HG03342 (cell line): ENCODE measurements around the gene TEX2.
A peak's percentile ranks its signal among the peaks of the same experiment; 100 is the strongest.
"Not testable (repeated sequence)": the region's sequence is repeated elsewhere in the genome, so short reads cannot be mapped to it uniquely, and the experiment has no call there.

Experiments used
- ATAC-seq: cut with Tn5 transposase; IDR thresholded peaks from one replicate; pipeline ENCODE4 v1.9.1; 2021; ENCODE audit warnings: mild to moderate bottlenecking, moderate library complexity; ENCODE audit not compliant: unreplicated experiment

TEX2 gene

DNA sequence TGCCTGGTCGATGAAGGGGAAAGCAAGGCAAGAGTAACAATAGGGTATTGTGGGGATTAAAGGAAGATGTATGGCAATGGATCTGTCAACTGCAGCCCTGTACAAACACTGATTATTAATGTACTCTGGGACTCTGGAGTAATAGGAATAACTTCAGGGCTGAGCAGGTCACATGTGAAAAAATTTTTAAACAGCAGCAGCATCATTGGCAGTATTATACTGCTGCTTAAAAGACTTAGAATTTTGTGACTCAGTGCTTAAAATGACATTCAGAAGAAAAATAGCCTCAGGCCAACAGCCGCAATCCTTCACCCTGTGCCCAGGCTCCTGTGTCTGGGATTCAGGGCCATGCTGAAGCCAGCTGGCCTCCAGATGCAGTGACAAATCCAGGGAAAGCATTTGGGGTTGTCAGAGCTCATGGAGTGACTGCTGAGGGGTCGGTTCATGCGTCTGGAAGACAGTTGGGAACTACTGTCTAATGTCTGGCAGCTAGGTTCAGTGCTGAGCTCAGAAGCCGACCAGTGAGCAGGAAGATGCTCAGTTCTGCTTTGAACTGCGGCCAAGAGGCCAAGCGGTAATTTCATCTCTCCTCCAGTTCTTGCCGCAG is 22.2 kb downstream of the TEX2 start:
- ATAC-seq, result no peak

DNA sequence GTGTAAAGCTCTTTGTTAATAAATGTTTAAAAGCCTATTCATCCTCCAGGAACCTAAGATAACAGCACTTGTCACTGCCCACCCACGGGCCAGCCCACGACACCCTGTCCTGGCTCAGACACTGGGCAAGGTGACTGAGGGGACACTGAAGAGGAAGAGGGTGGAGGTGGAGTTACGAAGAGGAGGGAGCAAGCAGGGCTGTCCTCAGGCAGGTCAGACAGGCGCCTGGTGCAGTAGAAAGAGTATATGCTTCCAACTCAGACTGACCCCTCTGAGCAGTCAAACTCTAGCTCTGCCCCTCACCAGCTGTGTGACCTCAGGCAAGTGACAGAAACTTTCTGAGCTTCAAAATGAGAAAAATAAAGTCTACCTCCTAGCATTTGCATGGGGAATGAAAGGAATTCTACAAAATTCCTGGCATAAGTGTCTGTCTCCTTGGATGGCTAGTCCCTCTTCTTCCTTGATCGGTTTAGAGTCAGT is 22.8 kb downstream of the TEX2 start:
- ATAC-seq, result no peak

DNA sequence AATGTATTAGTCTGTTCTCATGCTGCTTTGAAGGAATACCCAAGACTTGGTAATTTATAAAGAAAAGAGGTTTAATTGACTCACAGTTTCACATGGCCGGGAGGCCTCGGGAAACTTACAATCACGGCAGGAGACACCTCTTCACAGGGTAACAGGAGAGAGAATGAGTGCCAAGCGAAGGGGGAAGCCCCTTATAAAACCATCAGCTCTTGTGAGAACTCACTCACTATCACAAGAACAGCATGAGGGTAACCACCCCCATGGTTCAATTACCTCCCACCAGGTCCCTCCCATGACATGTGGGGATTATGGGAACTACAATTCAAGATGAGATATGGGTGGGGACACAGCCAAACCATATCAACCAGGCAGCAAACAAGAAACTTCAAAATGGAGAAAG is 24.6 kb downstream of the TEX2 start:
- not testable (repeated sequence) for ATAC-seq

DNA sequence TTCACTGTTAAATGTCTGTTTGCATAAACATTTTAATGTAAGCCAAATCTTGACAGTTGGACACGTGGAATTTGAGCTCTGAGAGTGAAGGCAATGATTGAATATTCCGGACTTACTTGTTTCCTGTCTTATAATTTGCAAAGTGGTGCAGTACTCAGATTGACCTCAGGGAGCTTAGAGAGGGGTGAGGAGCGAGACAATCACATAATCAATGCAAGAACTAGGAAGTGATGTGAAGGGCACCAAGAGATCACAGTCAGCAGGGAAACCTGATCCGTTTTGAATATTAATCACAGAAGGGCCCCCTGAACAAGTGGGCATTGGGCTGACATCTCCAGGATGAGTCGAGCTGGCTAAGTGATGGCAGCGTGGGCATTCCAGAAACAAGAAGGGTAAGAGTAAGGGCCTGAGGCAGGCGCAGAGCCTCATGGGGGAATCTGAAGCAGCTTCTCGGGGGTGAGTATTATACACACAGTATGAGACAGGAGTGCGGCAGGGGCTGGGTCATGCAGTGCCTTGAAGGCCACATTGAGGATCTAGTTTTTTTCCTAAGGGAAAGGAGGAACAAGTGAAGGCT is 26.1 kb downstream of the TEX2 start:
- no peak for ATAC-seq

DNA sequence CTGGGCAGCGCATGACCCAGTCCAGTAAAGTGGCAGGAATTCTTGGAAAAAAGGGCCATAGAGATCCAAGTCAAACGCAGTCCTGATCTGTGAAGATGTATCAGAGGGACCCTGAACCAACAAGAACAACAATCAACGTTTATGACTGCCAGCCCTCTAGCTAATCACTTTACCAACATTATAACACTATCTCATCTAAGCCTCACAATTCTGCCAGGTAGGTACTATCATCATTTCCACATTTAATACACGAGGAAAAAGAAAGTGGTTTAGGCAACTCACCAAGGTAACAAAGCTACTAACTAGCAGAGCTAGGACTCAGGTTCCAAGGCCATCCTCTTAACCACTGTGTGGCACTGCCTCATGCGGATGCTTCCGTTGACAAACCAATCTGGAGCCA is 28.1 kb downstream of the TEX2 start:
- ATAC-seq, result no peak

DNA sequence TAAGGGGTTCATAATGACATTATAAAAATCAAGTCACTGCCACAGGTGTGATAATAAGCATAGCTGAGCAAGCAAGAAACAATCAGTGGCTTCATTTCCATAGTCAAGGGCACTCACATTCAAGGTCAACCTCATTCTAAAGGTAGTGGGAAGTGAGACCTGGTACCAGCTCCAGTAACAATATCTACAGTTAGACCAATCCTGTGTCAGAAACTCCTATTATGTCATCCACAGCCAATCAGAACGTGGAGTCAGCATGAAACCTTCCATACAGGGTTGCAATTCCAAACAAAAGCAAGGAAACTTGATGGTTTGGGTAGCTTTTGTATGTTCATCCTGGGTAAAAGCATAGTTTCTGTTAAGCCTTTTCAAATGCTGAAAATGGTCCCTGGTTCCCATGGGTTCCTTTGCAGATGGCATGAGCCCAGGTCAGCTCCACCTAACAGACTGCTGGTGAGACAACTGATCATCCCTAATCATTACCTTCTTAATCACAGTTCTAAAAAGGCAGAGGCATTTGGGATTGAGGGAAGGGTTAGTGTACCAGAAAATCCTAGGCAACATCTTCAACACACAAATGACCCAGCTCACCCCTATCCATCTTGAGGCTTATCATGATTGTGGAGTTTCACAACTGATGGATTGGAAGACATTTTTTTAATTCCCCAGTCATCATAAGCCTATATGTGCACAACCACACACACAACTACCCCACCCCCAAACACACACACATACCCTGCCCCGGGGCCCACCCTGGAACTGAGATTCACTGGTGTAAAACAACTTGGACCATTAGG is 30.4 kb downstream of the TEX2 start:
- no peak for ATAC-seq

DNA sequence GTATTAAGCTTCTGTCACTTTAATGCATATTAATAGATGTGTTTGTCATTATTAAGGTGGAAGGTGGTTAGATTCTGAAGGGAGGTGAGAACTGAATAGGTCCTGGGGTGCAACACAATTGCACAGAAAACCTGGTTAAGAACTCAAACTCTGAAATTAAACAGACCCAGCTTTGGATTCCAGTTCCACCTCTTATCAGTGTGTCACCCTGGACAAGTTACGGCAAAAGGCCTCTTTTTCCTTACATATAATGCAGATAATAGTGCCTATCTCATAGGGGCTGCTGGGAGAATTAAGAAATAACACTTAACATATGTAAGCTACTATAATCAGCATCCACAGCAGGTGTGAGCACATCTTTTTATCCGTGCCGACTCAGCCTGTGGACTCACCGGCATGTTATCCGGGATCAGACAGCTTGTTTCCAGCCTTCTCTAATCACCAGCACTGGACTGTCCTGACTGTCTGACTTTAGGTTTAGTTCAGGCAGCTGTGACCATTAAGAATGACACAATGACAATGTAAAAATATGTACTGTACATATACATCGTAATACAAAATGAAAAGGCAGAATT is 31.4 kb downstream of the TEX2 start:
- ATAC-seq, result no peak

DNA sequence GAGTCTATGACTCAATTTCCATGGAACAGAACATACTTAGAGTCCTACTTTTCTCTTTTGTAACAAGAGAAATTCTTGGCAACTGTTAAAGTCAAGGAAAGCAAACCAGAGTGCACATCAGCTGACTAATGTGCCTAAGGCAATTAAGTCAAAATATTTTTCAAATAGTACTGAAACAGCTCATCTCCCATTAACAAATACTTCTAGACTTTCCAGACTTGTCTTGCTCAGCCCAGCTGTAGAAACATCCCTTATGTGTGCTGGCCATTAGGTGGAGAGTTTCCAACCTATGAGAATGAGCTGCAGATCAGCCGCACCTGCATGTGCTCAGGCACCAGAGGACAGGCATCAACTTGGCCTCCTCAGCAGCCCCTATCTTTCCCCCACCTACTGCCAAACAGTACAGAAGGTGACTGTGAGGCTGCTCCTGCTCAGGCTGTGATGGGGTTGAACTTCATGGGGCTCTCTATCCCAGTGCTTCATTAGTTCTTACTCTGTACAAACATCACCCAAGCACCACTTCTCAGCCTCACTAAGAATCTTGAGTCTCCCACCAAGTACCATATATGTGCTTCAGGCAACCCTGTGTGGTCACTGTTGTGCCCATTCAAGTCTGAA is 32.2 kb downstream of the TEX2 start:
- ATAC-seq, result no peak

DNA sequence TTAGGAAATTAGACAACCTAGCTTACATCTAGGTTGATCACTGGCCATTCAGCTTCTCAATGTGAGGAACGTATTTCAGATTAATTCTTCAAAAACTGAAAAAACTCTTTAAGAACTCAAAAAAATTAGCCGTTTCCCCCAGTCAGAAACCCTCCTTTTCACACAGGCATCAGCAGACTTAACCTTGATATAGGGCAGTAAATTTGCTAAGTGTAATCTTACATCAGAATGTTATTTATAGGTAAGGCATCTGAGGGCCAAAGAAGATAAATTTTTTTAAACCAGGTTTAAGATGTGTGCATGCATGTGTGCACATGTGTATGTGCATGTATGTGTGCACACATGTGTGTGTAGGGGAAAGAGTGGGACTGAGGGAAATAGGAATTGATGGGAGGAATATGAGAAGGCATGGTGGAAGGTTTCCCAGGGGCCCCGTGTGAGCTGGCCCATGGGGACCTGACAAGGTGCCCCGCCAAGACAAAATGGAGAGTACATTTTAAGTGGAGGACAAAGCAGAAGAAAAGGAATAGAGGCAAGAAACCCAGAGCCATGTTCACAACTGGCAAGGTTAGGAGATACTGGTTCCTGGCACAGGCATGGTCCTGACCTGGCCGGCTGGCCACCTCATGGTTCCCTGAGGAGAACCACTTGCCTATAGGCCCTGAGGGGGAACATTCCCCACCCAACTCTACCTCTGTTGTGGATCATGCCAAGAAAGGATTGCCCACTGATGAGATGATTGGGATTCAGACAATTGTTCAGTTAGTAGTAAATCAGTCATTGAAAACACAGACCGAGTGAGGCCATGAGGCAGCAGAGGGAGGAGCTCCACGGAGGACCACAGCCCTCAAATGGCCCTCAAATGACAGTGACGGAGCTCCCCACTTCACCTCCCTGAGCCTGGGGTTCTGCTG is 33.0 kb downstream of the TEX2 start:
- ATAC-seq, result no peak

DNA sequence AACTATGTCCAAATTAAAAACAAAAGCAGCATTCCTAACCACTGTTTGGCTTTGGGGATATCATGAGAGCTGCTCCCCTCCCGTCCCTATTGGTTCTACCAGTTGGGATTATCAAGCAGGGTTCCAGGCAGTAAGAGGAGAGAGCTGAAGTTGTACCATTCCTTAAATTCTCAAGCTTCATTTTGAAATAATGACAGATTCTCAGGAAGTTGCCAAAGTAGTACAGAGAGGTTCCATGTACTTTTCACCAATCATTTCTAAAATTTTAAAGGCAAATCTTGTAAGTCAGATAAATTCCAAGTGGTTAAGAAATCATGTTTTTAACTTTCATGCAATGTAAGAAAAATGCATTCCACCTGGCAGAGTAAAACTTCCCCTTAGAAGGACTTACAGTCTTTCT is 36.9 kb downstream of the TEX2 start:
- no peak for ATAC-seq

DNA sequence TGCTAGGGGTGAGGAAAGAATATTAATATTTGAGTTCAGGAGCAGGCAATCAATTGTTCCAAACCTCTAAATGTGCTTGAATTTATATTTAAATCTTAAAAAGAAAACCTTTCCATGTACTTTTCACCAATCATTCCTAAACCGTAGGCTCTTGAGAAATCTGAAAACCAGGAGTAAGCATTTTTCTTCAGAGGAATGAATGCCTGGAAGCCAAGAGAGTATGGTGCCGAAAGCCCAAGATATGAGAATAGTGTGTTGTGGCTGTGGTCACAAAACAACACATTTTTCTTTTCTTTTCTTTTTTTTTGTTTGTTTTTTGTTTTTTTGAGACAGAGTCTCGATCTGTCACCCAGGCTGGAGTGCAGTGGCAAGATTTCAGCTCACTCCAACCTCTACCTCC is 37.6 kb downstream of the TEX2 start:
- ATAC-seq, result no peak

DNA sequence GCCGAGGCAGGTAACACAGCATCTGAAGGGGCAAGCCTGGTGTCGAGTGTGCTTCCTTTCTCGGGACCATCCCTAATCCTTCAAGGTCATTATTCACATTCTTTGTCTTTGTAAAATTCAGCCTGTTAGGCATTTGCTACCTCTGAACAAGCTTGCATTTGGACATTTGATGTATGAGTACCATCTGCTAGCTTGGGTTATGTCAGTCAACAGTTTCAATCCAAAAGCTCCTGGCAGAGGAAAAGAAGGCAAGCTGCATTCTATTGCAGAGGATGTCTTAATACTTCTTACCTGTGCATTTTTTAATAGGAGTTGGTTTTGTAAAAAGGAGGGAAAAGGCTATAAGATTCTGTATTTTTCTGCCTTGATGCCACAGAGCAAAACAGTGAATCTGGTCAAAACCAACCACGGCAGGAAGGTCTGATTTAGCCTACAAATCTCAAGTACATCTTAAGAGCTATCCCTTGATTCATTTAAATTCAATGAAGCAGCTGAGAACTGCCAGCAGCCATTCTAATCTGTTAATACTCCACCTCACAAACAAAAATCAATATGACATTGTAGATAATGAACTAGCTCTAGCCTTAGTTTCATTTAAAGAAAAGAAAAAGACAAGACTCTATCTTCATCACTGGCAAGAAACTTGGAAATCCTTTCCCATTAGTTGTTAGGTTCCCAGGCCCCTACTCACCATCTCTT is 39.0 kb downstream of the TEX2 start:
- ATAC-seq, result no peak

DNA sequence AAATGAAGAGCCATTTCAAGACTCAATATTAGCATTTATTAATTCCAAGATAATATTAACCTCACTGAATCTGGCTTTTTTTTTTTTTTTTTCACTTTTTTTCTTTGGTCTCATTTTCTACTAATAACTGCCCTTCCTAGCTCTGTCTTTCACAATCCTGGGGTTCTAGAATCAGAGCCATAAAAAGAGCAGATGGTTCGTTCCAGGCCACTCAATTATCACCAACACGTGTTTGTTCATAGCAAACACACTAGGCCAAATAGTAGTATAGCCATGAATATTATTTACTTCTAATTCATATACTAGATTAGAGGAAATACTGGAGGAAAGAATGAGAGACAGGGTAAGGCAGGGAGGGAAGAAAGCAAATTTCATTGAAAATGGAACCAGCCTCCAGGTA is 39.8 kb downstream of the TEX2 start:
- no peak for ATAC-seq

DNA sequence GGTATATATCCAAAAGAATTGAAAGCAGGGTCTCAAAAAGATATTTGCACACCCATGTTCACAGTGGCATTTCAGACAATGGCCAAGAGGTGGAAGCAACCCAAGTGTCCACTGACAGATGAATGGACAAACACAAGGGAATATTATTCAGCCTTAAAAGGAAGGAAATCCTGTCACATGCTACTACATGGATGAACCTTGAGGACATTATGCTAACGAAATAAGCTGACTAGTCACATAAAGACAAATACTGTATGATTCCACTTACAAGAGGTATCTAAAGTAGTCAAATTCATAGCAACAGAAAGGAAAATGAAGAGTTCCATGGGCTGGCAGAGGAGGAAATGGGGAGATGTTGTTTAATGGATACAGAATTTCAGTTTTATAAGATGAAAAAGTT is 41.4 kb downstream of the TEX2 start:
- no peak for ATAC-seq

DNA sequence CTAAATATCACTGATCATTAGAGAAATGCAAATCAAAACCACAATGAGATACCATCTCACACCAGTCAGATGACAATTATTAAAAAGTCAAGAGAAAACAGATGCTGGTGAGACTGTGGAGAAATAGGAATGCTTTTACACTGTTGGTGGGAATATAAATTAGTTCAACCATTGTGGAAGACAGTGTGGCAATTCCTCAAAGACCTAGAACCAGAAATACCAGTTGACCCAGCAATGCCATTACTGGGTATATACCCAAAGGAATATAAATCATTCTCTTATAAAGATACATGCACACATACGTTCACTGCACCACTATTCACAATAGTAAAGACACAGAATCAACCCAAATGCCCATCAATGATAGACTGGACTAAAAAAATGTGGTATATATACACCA is 42.5 kb downstream of the TEX2 start:
- not testable (repeated sequence) for ATAC-seq

DNA sequence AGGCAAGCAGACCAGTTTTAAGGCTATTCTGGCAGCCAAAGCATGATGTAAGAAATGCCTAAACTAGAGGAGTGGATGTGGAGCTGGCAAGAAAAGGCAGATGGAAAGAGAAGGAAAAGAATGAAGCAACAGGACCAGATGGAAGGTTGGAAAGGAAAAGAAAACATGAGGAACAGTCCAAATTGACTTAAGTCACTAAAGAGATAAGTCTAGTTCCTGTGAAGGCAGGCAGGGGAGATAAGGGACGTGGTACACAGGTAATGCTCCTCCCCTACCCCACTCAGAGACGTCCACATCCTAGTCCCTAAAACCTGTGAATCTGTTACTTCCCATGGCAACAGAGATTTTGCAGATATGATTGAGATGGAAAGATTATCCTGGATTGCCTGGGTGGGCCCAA is 43.5 kb downstream of the TEX2 start:
- no peak for ATAC-seq

DNA sequence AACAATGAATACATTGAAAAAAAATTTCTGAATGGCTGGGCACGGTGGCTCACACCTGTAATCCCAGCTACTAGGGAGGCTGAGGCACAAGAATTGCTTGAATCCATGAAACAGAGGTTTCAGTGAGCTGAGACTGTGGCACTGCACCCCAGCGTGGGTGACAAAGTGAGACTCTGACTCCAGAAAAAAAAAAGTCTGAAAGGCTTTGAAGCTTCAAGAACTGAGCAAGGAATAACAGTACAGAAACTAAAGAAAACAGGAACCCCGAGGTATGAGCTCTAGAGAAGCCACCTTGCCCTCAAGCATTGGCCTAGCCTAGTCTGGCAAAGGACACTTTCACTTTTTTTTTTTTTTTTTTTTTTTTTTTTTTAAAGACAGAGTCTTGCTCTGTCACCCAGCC is 45.0 kb downstream of the TEX2 start:
- ATAC-seq, result peak; percentile 80

DNA sequence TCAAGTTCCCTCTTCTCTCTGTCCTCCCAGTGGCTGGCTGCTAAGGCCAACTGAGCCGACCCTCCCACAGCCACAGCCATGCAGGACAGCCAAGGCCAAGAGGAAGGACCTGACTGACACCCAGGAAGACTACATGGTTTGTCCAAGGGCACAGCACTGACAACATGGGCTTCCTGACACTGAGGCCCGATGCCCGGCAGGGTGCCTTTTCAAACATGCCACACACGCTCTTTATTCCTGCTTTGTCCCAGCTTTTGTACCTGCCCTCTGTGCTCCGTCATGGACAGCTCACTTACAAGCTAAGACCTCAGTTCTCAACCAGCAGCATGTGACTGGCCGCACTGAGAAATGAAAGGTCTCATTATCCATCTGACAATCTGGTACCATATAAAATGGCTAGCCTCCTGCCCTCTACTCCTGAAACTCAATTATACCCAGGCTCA is 45.8 kb downstream of the TEX2 start:
- no peak for ATAC-seq

DNA sequence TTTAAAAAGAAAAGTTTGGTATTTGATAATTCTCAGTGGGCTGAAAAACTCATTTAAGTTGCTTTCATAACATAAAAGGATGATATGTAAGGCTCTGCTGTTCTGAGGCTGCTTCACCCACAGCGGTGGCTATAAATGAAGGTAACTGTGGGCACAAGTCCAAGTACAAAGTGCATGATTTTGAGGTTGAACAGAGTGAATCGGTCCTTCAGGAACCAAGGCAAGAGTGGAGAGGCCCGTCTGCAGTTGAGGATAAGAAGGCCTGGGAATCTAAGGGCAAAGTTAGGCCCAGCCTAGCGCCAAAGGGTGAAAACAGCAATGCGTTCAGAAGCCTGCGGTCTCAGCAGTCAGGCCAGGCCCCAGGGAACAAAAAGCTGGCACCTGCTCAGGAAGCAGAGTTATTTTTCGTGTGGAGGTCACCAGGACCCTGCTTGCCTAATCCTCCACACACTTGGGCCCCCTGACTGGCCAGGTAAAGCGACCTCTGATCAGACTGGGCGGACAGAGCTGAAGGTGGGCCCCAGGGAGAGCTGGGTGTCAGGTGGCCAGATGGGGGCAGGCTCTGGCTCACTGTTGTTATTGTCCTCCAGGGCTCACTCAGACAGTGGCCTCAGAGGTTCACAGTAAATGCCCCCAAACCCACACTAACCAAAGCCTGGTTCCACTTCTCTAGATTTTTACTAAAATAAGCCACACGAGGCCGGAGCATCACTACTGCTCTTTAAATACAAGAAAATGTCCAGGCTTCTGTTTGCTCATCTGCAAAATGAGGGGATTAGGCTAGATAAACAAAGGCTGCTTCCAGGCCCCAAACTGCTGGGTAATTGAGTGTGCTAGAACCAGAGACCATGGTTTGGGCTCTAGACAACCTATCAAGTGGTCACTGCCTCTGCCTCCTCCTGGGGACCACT is 46.5 kb downstream of the TEX2 start:
- ATAC-seq, result no peak
